ENCODE data around the gene CABP2. TPM values are rescaled to one million over a fixed set of nuclear protein-coding genes. Genes with fewer than 3 reads are reported as not detected.

The CABP2 gene
- polyA plus RNA-seq, 1 of the 3 experiments (the other 2 are of a cell fraction), result not detected

DNA sequence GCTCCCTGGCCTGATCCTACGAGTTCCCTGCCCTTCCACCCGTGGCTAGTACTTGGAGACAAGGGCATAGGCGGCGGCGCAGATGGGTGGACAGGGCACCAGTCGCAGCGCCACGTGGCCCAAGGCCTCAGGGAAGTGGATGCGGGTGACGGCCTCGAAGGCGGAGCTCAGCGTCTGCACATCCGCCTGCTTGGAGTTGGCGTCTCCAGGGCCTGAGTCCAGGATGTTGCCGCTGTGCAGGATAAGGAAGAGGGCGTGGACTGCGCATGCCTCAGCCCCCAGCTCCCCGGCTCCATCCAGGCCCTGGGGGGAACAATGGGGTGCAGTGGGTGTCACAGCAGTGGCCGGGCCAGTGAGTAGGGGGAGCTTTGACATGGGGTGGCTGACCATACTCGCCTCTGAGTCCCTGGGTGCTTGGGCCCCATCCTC lies 24.7 kb downstream of the CABP2 start:
- Histone ChIP-seq H3K9me2 (no peaks in the 10 kb centered on the region), H3K4me3 (ENCODE audit: low read depth in 2 of 2, low read length in 1 of 2) (no peak overlapping the region), H3K36me3 (replicated peaks in 1 of 2; ENCODE audit: control insufficient read depth in 1 of 2, insufficient read depth in 2 of 2, low read length in 1 of 2) (peaks cover 10 to 20% of the 10 kb centered on the region in 2 experiments), H3F3A (replicated peaks; ENCODE audit: insufficient read depth) (peaks cover 2% of the 10 kb centered on the region), H3K27me3 (ENCODE audit: insufficient read depth) (no peaks in the 10 kb centered on the region), H3K9me3 (no peaks in the 10 kb centered on the region), H3K4me1 (ENCODE audit: control insufficient read depth in 1 of 2, insufficient read depth in 2 of 2, low read depth in 1 of 2, low read length in 1 of 2) (peaks cover 0 to 3% of the 10 kb centered on the region in 2 experiments; a peak in 1 of 4 replicates), H3K79me2 (ENCODE audit: insufficient read depth) (peaks cover 9% of the 10 kb centered on the region), H4K20me1 (ENCODE audit: insufficient read depth) (peaks cover 10% of the 10 kb centered on the region), H2AFZ (ENCODE audit: low read depth) (no peak overlapping the region), H3K27ac (ENCODE audit: low read depth in 2 of 2, low read length in 1 of 2) (no peak overlapping the region), H3K9ac (no peak overlapping the region), H3K4me2 (no peak overlapping the region)
- ChIA-PET POLR2A (no interaction called here), CTCF (no interaction called here)
- TF ChIP-seq, protein P1, sequence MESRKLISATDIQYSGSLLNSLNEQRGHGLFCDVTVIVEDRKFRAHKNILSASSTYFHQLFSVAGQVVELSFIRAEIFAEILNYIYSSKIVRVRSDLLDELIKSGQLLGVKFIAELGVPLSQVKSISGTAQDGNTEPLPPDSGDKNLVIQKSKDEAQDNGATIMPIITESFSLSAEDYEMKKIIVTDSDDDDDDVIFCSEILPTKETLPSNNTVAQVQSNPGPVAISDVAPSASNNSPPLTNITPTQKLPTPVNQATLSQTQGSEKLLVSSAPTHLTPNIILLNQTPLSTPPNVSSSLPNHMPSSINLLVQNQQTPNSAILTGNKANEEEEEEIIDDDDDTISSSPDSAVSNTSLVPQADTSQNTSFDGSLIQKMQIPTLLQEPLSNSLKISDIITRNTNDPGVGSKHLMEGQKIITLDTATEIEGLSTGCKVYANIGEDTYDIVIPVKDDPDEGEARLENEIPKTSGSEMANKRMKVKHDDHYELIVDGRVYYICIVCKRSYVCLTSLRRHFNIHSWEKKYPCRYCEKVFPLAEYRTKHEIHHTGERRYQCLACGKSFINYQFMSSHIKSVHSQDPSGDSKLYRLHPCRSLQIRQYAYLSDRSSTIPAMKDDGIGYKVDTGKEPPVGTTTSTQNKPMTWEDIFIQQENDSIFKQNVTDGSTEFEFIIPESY (IDR thresholded peaks at IDR 0.05; ENCODE audit: borderline replicate concordance, low read depth), result no peak
- TF ChIP-seq MEF2A (IDR thresholded peaks at IDR 0.05; ENCODE audit: borderline replicate concordance, low read depth) (no peak), RXRA (IDR thresholded peaks at IDR 0.05; ENCODE audit: borderline replicate concordance, low read depth) (no peak), JUND (IDR thresholded peaks at IDR 0.05) (no peak), NRF1 (IDR thresholded peaks at IDR 0.05; ENCODE audit: low read depth, low read length) (no peak), CHD2 (IDR thresholded peaks at IDR 0.05; ENCODE audit: low read length, partially characterized antibody) (no peak), RAD21 (IDR thresholded peaks at IDR 0.05; ENCODE audit: low read length) (no peak)
- DNase-seq, result no peak
- WGBS (ENCODE audit: low lambda C conversion rate), result 97% methylated on average over 17 of the region's 21 CpGs

DNA sequence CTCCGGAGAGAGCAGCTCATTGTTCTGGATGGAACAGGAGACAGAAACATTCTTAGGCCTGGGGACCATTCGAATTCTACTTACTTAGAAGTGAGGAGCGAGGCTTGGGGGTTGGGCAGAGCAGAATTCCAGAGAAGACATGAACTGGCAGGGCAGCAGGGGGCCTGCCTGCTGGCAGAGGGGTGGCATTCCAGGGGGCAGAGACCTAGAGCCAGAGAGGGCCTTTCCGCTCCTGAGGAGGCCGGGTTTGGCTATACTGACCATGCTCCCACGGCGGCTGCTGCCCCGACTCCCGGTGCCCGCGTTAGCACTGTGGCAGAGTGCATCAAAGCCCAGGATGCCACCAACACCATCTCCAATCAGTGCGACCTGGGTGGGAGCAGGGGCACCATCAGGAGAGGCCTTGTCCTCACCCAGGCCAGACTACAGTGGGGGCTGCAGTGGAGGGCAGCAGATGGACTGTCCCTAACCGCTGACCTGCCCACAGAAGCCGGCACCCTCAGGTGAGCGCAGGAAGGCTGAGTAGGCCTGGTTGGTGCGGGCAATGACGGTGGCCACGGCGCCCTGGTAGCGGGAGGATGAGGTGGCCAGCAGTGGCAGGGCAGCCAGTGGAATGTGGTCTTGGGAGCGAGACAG lies 25.5 kb downstream of the CABP2 start:
- ChIA-PET POLR2A (no interaction called here), CTCF (no interaction called here)
- H2AFZ ChIP-seq (ENCODE audit: low read depth), result no peak overlapping the region
- TF ChIP-seq MXI1 (IDR thresholded peaks at IDR 0.05; ENCODE audit: low read depth, low read length), result no peak
- TF ChIP-seq YY1 (IDR thresholded peaks at IDR 0.05; ENCODE audit: low read depth), result no peak
- TF ChIP-seq CHD2 (IDR thresholded peaks at IDR 0.05; ENCODE audit: low read length, partially characterized antibody), result no peak
- TF ChIP-seq RAD21 (IDR thresholded peaks at IDR 0.05; ENCODE audit: low read length), result no peak
- no peak for TF ChIP-seq EZH2phosphoT487 (IDR thresholded peaks at IDR 0.05; ENCODE audit: borderline replicate concordance, low read depth)
- no peak for TF ChIP-seq EP300 (IDR thresholded peaks at IDR 0.05; ENCODE audit: borderline replicate concordance in 1 of 2, low read depth in 1 of 2, low read length in 1 of 2)
- TF ChIP-seq GABPA (IDR thresholded peaks at IDR 0.05; ENCODE audit: low read depth), result no peak
- TF ChIP-seq JUND (IDR thresholded peaks at IDR 0.05), result no peak
- no peak for TF ChIP-seq FOXJ3 (CRISPR knock-in tag; IDR thresholded peaks at IDR 0.05)
- TF ChIP-seq FOXM1 (IDR thresholded peaks at IDR 0.05; ENCODE audit: low read depth), result no peak
- no peak for TF ChIP-seq SMC3 (IDR thresholded peaks at IDR 0.05; ENCODE audit: low read depth, low read length)
- TF ChIP-seq, protein P2, sequence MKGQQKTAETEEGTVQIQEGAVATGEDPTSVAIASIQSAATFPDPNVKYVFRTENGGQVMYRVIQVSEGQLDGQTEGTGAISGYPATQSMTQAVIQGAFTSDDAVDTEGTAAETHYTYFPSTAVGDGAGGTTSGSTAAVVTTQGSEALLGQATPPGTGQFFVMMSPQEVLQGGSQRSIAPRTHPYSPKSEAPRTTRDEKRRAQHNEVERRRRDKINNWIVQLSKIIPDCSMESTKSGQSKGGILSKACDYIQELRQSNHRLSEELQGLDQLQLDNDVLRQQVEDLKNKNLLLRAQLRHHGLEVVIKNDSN (IDR thresholded peaks at IDR 0.05; ENCODE audit: borderline replicate concordance, low read depth), result no peak
- no peak for TF ChIP-seq MEF2A (IDR thresholded peaks at IDR 0.05; ENCODE audit: borderline replicate concordance, low read depth)
- TF ChIP-seq, protein P3, sequence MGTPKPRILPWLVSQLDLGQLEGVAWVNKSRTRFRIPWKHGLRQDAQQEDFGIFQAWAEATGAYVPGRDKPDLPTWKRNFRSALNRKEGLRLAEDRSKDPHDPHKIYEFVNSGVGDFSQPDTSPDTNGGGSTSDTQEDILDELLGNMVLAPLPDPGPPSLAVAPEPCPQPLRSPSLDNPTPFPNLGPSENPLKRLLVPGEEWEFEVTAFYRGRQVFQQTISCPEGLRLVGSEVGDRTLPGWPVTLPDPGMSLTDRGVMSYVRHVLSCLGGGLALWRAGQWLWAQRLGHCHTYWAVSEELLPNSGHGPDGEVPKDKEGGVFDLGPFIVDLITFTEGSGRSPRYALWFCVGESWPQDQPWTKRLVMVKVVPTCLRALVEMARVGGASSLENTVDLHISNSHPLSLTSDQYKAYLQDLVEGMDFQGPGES (IDR thresholded peaks at IDR 0.05; ENCODE audit: low read depth, low read length), result no peak
- TF ChIP-seq FOSL2 (IDR thresholded peaks at IDR 0.05; ENCODE audit: borderline replicate concordance, low read depth), result no peak
- TF ChIP-seq, protein P4, sequence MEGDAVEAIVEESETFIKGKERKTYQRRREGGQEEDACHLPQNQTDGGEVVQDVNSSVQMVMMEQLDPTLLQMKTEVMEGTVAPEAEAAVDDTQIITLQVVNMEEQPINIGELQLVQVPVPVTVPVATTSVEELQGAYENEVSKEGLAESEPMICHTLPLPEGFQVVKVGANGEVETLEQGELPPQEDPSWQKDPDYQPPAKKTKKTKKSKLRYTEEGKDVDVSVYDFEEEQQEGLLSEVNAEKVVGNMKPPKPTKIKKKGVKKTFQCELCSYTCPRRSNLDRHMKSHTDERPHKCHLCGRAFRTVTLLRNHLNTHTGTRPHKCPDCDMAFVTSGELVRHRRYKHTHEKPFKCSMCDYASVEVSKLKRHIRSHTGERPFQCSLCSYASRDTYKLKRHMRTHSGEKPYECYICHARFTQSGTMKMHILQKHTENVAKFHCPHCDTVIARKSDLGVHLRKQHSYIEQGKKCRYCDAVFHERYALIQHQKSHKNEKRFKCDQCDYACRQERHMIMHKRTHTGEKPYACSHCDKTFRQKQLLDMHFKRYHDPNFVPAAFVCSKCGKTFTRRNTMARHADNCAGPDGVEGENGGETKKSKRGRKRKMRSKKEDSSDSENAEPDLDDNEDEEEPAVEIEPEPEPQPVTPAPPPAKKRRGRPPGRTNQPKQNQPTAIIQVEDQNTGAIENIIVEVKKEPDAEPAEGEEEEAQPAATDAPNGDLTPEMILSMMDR (IDR thresholded peaks at IDR 0.05), result no peak
- no peak for TF ChIP-seq POLR2AphosphoS5 (IDR thresholded peaks at IDR 0.05; ENCODE audit: low read depth, low read length)

More for the DNA sequence above, 25.5 kb downstream of the CABP2 start:
- no peak for DNase-seq
- WGBS (ENCODE audit: low lambda C conversion rate), result 91% methylated on average over 12 of the region's 21 CpGs
- Histone ChIP-seq H3F3A (replicated peaks; ENCODE audit: insufficient read depth) (peaks cover 1% of the 10 kb centered on the region), H3K9ac (no peak overlapping the region), H3K9me2 (no peaks in the 10 kb centered on the region), H3K9me3 (no peaks in the 10 kb centered on the region), H3K4me1 (ENCODE audit: control insufficient read depth in 1 of 2, insufficient read depth in 2 of 2, low read depth in 1 of 2, low read length in 1 of 2) (no peaks in the 10 kb centered on the region), H3K4me3 (ENCODE audit: low read depth in 2 of 2, low read length in 1 of 2) (no peak overlapping the region), H4K20me1 (ENCODE audit: insufficient read depth) (peaks cover 2% of the 10 kb centered on the region; the same call in 1 of the 2 replicates), H3K27ac (ENCODE audit: low read depth in 2 of 2, low read length in 1 of 2) (no peak overlapping the region), H3K36me3 (replicated peaks in 1 of 2; ENCODE audit: control insufficient read depth in 1 of 2, insufficient read depth in 2 of 2, low read length in 1 of 2) (peaks cover 10 to 23% of the 10 kb centered on the region in 2 experiments), H3K79me2 (ENCODE audit: insufficient read depth) (peaks cover 1% of the 10 kb centered on the region; the same call in 1 of the 2 replicates), H3K4me2 (no peak overlapping the region), H3K27me3 (ENCODE audit: insufficient read depth) (no peaks in the 10 kb centered on the region)
